Activated CD4-positive, alpha-beta T cell treated with anti-CD3 and anti-CD28 coated beads, Interleukin-2, amount 50 U/mL, for 24 hours (primary cell): ENCODE results near the gene DLX5.

ENCODE experiments used
- DNase-seq, 2 donors: peaks; one replicate each; pipeline ENCODE4 v3.0.0-alpha.2; 2020; ENCODE audit warnings: low read depth in 1 of 2, low spot score in 1 of 2

Gene DLX5

GRCh38 chr7:97006055-97006815 lies 18.4 kb downstream of the DLX5 start:
- DNase-seq = no peak

GRCh38 chr7:97005183-97006054 lies 19.2 kb downstream of the DLX5 start, which contains the start of gene DLX6:
Gene DLX6 (plus strand): TSS chr7:97005553. CDS start chr7:97005978, 425 bp downstream.
- no peak for DNase-seq

GRCh38 chr7:97004247-97005182 lies 20.1 kb downstream of the DLX5 start:
- DNase-seq = no peak

GRCh38 chr7:97003262-97004246 lies 21.1 kb downstream of the DLX5 start:
- DNase-seq = no peak

GRCh38 chr7:97002555-97003261 lies 21.9 kb downstream of the DLX5 start:
- no peak for DNase-seq

- no peak for DNase-seq
Observed at GRCh38 chr7:97001656-97002554, 22.7 kb downstream of the DLX5 start.

- no peak for DNase-seq
Observed at GRCh38 chr7:97001221-97001620, 23.4 kb downstream of the DLX5 start.

GRCh38 chr7:96998744-96999143 lies 25.9 kb downstream of the DLX5 start:
- no peak for DNase-seq

GRCh38 chr7:96998333-96998732 lies 26.3 kb downstream of the DLX5 start:
- DNase-seq = no peak

- no peak for DNase-seq
Observed at GRCh38 chr7:96997512-96998032, 27.1 kb downstream of the DLX5 start.

- no peak for DNase-seq
Observed at GRCh38 chr7:96996958-96997511, 27.6 kb downstream of the DLX5 start.

- no peak for DNase-seq
Observed at GRCh38 chr7:96996111-96996957, 28.3 kb downstream of the DLX5 start.

- DNase-seq = no peak
Observed at GRCh38 chr7:96995406-96996110, 29.1 kb downstream of the DLX5 start.

- DNase-seq = no peak
Observed at GRCh38 chr7:96993980-96994379, 30.7 kb downstream of the DLX5 start.

- no peak for DNase-seq
Observed at GRCh38 chr7:96993094-96993865, 31.4 kb downstream of the DLX5 start.
